ENCODE measurements around the gene ZBTB20. TPM values are rescaled to one million over a fixed set of nuclear protein-coding genes. Genes with fewer than 3 reads are reported as not detected.

Gene ZBTB20
- total and polyA plus RNA-seq, 8 donors, result 0.15 to 149 (median 38.5) TPM

GRCh38 chr3:114293838-114294535 lies 853.1 kb downstream of the ZBTB20 start, which contains the start of gene TIGIT:
TSS of gene TIGIT (plus strand) at chr3:114294028. CDS start at chr3:114294062, 34 bp downstream.
- TF ChIP-seq, protein P1, sequence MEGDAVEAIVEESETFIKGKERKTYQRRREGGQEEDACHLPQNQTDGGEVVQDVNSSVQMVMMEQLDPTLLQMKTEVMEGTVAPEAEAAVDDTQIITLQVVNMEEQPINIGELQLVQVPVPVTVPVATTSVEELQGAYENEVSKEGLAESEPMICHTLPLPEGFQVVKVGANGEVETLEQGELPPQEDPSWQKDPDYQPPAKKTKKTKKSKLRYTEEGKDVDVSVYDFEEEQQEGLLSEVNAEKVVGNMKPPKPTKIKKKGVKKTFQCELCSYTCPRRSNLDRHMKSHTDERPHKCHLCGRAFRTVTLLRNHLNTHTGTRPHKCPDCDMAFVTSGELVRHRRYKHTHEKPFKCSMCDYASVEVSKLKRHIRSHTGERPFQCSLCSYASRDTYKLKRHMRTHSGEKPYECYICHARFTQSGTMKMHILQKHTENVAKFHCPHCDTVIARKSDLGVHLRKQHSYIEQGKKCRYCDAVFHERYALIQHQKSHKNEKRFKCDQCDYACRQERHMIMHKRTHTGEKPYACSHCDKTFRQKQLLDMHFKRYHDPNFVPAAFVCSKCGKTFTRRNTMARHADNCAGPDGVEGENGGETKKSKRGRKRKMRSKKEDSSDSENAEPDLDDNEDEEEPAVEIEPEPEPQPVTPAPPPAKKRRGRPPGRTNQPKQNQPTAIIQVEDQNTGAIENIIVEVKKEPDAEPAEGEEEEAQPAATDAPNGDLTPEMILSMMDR (IDR thresholded peaks at IDR 0.05), result no peak
- TF ChIP-seq EP300 (IDR thresholded peaks at IDR 0.05) (no peak), POLR2AphosphoS5 (IDR thresholded peaks at IDR 0.05) (no peak), POLR2A (IDR thresholded peaks at IDR 0.05) (no peak)
- H3K27ac ChIP-seq, result peak within 1 kb of the TSS in 3 of 5 donors; percentile 13 to 36 (median 30)
- intact Hi-C loops (cut with DNase I; ENCODE audit: low total_unique reads), result no loop called here
- 83 to 90% (median 87%) methylated on average over 7 of the region's 7 CpGs for WGBS, 5 donors
- H3K9me3 ChIP-seq, result no peaks in the 10 kb centered on the region
- no peak within 1 kb of the TSS for H3K4me3 ChIP-seq
- no peaks in the 10 kb centered on the region for H3K27me3 ChIP-seq
- no peaks in the 10 kb centered on the region for H3K4me1 ChIP-seq
- no peak for DNase-seq
- H3K36me3 ChIP-seq, result no peaks in the 10 kb centered on the region

GRCh38 chr3:114290911-114291901 lies 855.9 kb downstream of the ZBTB20 start:
- Histone ChIP-seq H3K27me3 (no peaks in the 10 kb centered on the region), H3K9me3 (no peaks in the 10 kb centered on the region), H3K36me3 (no peaks in the 10 kb centered on the region), H3K27ac (peak overlapping the region in 3 of 5 donors; percentile 23 to 64 (median 54)), H3K4me1 (no peaks in the 10 kb centered on the region), H3K4me3 (no peak overlapping the region)
- TF ChIP-seq, protein P1 (IDR thresholded peaks at IDR 0.05), result peak in 4 of 7 experiments; percentile 20 to 74 (median 62)
- no peak for TF ChIP-seq EP300 (IDR thresholded peaks at IDR 0.05)
- TF ChIP-seq POLR2A (IDR thresholded peaks at IDR 0.05), result no peak
- no peak for TF ChIP-seq POLR2AphosphoS5 (IDR thresholded peaks at IDR 0.05)
- peak; percentile 64 to 66 for DNase-seq
- intact Hi-C loops (cut with DNase I; ENCODE audit: low total_unique reads), result no loop called here
- 43 to 54% (median 52%) methylated on average over 15 to 23 of the region's 23 CpGs for WGBS, 5 donors

DNA sequence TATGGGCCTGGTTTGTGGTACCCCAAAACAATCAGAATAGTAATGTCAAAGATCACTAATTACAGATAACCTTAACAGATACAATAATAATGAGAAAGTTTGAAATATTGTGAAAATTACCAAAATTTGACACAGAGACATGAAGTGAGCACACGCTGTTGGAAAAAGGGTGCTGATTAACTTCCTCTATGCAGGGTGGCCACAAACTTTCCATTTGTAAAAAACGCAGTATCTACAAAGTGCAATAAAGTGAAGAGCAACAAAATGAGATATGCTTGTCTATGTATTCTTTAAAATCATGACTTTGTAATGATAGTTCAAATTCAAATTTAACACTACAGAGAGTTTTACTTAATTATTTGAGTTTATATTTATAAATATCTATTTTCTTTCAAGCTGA lies 860.8 kb downstream of the ZBTB20 start:
- 83 to 92% (median 87%) methylated on average over 2 of the region's 2 CpGs for WGBS, 5 donors
- no peaks in the 10 kb centered on the region for H3K36me3 ChIP-seq
- TF ChIP-seq POLR2A (IDR thresholded peaks at IDR 0.05), result no peak
- TF ChIP-seq EP300 (IDR thresholded peaks at IDR 0.05), result no peak
- no peak for TF ChIP-seq POLR2AphosphoS5 (IDR thresholded peaks at IDR 0.05)
- TF ChIP-seq, protein P1 (IDR thresholded peaks at IDR 0.05), result no peak
- H3K9me3 ChIP-seq, result no peaks in the 10 kb centered on the region
- no peaks in the 10 kb centered on the region for H3K4me1 ChIP-seq
- H3K4me3 ChIP-seq, result no peak overlapping the region
- DNase-seq, result no peak
- intact Hi-C loops (cut with DNase I; ENCODE audit: low total_unique reads), result no loop called here
- H3K27me3 ChIP-seq, result no peaks in the 10 kb centered on the region
- no peak overlapping the region for H3K27ac ChIP-seq

DNA sequence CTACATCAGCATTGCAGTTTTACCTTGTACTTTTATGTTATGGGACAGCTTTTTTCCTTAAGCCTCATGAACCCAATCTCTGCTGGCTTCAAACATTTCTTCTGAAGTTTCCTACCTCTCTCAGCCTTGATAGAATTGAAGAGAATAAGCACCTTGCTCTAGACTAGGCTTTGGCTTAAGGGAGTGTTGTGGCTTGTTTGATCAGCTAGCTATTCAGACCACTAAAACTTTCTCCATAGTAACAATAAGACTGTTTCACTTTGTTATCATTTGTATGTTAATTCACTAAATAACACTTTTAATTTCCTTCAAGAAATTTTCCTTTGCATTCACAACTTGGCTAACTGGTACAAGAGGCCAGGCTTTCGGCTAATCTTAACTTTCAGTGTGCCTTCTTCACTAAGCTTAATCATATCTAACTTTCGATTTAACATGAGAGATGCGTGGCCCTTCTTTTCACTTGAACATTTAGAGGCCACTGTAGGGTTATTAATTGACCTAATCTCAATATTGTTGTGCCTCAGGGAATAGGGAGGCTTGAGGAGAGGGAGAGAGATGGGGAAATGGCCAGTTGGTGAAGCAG lies 861.3 kb downstream of the ZBTB20 start:
- no peaks in the 10 kb centered on the region for H3K9me3 ChIP-seq
- H3K4me3 ChIP-seq, result no peak overlapping the region
- no peak overlapping the region for H3K27ac ChIP-seq
- intact Hi-C loops (cut with DNase I; ENCODE audit: low total_unique reads), result no loop called here
- H3K36me3 ChIP-seq, result no peaks in the 10 kb centered on the region
- no peaks in the 10 kb centered on the region for H3K27me3 ChIP-seq
- no peaks in the 10 kb centered on the region for H3K4me1 ChIP-seq
- TF ChIP-seq POLR2AphosphoS5 (IDR thresholded peaks at IDR 0.05) (no peak), EP300 (IDR thresholded peaks at IDR 0.05) (no peak), POLR2A (IDR thresholded peaks at IDR 0.05) (no peak)
- TF ChIP-seq, protein P1 (IDR thresholded peaks at IDR 0.05), result no peak
- no peak for DNase-seq
- 74 to 85% (median 82%) methylated on average over 3 of the region's 3 CpGs for WGBS, 5 donors

Data from stomach (tissue), 9 donors.